GM19438 (cell line): ENCODE results near the gene CDC45.
"Not testable (repeated sequence)": the region's sequence is repeated elsewhere in the genome, so short reads cannot be mapped to it uniquely, and the experiment has no call there.

Source experiments
- ATAC-seq: cut with Tn5 transposase; IDR thresholded peaks from one replicate; pipeline ENCODE4 v1.9.1; 2021; ENCODE audit warnings: low read depth; ENCODE audit not compliant: unreplicated experiment

CDC45 gene

DNA sequence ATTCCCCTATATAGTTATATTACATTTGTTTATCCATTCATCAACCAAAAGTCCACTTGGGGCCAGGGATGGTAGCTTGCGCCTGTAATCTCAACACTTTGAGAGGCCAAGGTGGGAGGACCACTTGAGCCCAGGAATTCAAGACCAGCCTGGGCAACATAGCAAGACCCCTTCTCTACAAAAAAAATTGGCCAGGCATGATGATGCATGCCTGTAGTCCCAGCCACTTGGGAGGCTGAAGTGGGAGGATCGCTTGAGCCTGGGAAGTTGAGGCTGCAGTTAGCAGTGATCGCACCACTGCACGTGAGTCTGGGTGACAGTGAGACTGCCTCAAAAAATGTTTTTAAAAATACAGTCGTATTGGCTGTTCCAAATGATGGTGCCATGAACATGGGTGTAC lies 68.7 kb downstream of the CDC45 start:
- ATAC-seq = not testable (repeated sequence)

- no peak for ATAC-seq
Measured at GRCh38 chr22:19548964-19549363, 69.2 kb downstream of the CDC45 start.

DNA sequence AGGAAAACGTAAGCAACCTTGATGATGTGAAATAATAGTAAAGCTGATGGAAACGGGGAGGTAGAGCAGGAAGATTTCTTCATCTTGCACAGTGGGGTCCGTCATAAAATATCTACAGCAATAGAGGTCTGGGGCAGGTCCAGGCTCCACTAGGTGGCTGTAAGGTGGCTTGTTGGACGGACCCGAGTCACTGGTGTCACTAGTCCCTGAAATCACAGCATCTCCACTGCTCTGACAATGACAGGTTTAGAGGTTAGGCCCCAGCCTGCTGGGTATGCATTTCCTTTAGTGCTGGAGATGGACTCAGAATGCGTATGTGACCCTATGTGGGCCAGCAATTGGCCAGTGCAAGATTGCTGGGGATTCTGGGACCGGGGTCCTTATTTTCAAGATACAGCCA lies 69.7 kb downstream of the CDC45 start:
- no peak for ATAC-seq

DNA sequence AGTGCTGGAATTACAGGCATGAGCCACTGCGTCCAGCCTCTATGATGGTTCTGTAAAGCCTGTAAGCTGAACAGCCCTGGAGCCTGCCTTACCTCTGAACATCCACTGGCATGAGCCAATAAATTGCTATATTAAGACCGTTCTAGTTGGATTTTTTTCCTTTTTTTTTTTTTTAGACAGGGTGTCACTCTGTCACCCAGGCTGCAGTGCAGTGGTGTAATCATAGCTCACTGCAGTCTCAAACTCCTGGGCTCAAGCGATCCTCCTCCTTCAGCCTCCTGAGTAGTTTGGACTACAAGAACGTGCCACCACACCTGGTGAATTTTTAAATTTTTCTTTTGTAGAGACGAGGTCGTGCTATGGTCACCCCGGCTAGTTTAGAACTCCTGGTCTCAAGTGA lies 70.7 kb downstream of the CDC45 start:
- ATAC-seq = no peak

DNA sequence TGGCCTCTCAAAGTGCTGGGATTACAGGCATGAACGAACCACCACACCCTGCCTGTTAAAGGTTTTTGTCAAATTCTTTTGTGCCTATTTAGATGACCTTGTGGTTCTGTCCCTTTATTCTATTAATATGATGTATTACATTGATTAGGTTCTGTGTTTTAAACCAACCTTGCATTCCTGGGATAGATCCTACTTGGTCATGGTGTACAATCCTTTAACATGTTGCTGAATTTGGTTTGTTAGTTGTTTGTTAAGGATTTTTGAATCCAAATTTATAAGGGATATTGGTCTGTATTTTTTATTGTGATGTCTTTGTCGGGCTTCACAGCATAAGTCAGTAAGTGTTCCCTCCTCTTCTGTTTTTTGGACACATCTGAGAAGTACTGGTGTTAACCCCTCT lies 73.5 kb downstream of the CDC45 start:
- no peak for ATAC-seq

DNA sequence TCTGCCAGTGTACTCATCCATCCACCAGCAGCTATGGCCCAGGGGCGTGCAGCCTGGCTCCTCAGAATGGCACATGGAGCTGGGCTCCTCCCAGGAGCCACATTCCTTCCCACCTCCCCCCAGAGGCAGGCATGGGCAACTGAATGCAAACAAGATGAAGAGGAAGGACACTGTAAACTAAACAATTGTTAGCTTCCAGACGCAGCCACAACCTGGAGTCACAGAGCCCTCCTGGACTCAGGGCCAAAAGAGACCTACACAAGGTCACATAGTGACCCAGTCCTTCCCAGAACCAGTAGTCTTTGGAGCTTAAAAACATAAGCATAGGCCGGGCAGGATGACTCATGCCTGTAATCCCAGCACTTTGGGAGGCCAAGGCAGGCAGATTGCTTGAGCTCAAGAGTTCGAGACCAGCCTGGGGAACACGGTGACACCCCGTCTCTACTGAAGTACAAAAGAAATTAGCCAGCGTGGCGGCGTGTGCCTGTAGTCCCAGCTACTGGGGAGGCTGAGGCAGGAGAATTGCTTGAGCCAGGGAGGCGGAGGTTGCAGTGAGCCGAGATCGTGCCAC lies 75.2 kb downstream of the CDC45 start:
- ATAC-seq = no peak

DNA sequence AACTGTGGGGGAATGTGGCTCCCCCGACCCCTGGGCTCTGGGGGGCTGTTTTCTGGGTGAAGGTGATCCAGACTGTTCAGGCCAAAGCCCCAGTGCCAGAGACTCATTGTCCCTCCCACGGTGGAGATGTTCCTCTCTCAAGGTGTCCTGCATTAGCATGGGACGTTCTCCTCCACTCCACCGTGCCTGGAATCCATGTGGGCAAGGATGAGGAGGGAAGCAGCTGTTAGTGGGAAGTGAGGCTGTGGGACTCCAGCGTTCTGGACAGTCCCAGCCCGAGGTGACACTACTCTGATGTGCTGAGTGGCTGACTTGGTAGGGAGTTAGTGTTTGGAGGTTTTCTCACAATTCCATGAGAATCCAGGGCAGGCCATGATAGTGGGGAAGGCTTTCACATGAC lies 75.9 kb downstream of the CDC45 start:
- ATAC-seq = no peak

- no peak for ATAC-seq
Measured at GRCh38 chr22:19556963-19557545, 77.3 kb downstream of the CDC45 start.

DNA sequence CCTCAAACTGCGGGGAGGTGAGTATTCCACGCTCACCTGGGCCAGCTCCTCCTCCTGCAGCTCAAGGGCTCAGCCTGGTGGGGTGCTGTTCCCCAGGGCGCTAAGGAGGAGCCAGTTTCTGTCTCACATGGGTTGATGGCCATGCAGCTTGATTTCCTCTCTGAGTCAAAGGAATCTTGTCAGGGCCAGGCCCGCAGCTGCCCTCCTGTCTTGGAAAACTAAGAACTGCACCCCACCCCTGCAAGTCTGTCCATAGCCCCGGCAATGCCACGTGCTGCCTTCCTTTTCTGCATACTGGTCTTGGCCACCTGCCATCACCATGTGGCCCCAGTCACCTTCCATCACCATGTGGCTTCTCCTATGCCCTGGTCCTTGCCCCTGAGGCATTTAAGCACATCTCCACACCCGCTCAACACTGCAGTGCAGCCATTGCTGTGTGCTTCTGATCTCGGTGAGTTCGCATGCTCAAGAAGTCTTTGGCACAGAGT lies 79.6 kb downstream of the CDC45 start:
- ATAC-seq = no peak

- no peak for ATAC-seq
Measured at GRCh38 chr22:19559956-19560355, 80.2 kb downstream of the CDC45 start.

DNA sequence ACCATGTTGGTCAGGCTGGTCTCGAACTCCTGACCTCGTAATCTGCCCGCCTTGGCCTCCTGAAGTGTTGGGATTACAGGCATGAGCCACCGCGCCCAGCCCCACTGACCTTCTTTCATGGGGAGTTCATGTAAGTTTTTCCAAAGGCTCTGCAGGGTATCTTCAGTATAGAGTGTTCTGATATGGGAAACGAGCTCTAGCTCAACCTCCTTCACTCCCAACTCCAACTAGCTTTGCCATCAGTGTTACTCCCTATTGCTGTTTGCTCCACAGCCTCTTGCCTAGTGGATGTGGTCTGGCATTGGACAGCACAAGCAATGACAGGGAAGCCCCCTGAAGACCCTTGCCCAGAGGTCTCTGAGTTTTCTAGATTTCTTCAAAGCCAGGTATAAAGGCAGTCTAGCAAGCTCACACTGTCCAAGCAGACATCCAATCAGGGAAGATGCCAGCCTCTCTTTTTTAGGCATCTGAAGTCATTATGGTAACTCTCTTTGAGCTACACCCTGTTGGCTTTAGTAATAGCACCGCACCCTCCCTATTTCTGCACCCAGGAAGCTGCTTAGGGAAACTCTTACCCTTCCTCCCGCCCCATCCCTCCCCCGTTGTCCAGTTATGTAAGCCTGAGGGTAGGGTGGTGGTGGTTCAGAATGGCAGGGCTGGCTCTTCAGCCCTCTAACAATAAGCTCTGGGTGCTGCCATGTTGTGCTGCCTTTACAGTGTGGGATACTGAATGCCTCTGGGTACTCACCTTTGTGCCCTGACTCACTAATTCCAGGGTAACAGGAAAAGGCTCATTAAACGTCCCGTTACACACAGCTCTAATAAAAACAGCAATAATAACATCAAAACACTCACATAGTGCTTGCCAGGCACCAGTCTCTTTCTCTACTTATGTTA lies 85.9 kb downstream of the CDC45 start:
- no peak for ATAC-seq

DNA sequence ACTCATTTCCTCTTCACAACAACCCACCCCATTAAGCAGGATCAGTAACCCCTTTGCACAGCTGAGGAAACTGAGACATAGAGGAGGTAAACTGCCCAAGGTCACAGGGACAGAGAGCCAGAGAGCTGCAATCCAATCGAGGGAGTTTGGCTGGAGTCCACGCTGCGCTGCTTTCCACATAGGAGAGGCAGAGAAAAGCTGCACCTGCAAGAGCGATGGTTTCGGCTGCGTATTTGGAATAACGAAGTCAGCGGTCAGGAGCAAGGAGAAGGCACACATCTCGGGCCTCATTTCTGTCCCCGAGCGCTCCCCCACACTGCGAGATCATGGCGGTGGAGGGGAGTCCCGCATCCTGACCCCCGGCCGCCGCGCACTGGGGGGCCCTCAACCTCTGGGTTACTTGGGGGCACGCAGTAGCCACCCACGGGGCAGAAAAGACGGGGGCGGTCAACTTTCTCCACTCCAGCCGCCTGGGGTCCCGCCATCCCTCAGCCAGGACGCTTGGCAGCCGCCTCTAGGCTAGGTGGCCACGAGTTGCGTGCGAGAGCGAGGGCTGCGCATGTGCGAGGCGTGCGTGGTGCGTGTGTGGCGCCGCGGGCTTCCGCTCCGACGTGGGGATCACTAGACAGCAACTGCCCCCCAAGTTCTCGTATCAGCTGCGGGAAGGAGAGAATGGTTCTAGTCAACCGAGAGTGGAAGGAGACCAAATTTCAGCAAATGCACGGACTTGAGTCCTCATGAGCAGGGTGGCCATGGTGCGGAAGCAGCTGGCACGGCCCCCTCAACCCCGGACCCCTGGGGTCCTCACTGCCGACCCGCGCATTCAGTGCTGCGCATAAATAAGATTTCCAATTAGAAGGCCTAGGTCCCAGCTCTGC lies 86.8 kb downstream of the CDC45 start:
- ATAC-seq = no peak

DNA sequence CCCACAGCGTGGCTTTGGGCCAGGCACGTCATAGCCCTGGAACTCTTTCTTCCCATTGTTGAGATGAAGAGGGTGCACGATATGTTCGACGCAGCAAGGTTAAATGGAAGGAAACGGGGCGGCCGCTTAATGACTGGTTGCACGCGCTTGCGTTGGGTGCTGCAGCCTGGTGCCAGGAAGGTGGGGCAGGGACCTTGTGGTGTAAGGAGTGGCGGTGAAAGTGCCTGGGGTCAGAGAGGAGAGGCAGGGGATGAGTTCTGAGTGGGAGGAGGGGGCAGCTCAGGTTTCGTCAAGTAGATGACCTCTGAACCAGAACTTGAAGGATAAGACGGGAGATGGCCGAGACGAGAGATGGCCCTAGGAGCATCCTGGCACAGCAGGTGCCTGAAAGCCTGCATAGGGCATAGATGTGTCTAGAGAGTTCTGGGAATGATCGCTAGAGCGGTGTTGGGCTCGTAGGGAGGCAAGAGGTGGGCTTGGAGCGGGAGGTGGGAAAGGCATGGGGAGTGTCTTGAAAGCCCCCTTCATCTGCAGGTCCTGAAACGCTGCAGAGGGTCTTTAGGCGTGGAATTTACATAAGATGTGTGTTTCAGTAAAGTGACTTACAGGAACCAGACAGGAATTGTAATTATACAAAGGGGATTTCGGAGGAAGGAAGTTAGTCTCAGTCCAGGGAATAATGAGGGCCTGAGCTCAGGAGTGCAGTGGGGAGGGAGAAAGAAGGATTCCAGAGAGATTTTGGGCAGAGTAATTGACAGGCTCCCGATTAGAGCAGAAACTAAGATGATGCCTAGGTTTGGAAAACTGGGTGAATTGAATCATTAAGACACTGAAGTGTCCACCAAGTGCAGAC lies 87.7 kb downstream of the CDC45 start:
- no peak for ATAC-seq

DNA sequence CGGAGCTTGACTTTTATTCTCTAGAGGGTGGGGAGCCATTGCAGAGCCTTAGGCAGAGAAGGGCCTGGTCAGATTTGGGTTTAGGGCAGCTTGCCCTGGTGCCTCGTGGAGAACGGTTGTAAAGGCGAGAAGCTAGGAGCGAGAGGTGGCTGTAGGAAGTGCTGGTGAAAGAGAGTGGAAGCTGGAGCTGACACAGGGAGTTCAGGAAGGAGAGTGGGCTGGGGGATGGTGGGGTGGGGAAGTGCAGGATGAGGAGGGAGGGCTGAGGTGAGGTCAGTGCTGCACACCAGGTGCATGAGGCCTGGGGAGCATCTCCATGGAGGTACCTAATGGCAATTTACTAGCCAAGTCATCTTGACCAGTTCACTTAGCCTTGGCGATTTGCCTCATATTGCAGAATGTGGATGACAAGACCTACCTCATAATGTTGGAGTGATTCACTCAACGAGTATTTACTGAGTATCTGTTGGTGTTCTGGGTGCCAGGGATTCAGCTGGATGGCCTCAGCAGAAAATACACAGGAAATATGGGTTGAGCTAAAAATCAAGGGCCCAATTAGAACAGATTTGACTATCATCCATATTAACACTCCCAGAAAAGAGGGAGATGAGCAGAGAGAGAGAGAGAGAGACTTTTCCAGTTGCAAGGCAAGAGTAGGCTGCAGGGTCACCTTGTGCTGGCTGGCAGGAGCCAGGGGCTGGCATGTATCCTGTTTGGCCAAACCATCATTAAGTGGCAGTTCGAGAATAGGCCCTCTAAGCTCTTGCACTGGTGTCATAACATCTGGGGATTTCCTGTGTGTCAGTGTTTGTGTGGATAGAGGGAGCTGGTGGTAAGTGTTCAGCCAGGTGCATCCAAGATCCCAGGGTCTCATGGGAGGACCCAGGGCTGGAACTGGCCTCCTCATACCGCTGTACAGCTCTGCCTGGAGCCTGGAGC lies 88.9 kb downstream of the CDC45 start:
- ATAC-seq = no peak

GRCh38 chr22:19569276-19569640 lies 89.5 kb downstream of the CDC45 start:
- no peak for ATAC-seq

GRCh38 chr22:19569976-19570375 lies 90.3 kb downstream of the CDC45 start:
- no peak for ATAC-seq
